ENCODE measurements around the gene CPXM1.
A peak's percentile ranks its signal among the peaks of the same experiment; 100 is the strongest.

CPXM1 gene

DNA sequence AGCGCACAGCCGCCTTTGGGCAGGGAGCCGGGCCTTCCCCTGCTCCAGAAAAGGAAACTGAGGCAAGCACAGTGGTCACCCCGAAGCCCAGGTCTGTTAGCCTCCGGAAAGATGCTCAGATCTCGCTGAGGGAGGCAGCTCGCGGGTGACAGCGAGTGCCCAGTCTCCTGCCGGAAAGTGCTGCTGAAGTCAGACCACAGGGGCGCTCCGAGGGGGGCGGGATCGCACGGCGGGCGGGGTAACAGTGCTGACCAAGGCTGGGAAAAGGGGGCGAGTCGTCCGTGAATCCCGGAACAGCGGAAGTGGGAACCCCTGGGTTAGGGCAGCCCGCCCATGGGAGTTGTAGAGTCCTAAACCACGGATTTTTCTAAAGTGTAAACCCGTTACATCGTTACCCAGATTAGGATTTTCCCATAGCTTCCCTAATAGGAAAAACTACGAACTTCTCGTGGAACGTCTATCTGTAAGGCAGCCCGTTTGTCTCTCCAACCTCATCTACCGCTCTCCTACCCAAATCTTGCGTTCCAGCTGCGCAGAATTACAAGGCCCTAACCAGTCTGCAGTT, 40.6 kb upstream of the CPXM1 start:
- no peaks in the 10 kb centered on the region for H3K9me3 Mint-ChIP-seq
- H3K27ac Mint-ChIP-seq = no peak overlapping the region
- peak; percentile 69 for DNase-seq
- TF ChIP-seq, protein P1, sequence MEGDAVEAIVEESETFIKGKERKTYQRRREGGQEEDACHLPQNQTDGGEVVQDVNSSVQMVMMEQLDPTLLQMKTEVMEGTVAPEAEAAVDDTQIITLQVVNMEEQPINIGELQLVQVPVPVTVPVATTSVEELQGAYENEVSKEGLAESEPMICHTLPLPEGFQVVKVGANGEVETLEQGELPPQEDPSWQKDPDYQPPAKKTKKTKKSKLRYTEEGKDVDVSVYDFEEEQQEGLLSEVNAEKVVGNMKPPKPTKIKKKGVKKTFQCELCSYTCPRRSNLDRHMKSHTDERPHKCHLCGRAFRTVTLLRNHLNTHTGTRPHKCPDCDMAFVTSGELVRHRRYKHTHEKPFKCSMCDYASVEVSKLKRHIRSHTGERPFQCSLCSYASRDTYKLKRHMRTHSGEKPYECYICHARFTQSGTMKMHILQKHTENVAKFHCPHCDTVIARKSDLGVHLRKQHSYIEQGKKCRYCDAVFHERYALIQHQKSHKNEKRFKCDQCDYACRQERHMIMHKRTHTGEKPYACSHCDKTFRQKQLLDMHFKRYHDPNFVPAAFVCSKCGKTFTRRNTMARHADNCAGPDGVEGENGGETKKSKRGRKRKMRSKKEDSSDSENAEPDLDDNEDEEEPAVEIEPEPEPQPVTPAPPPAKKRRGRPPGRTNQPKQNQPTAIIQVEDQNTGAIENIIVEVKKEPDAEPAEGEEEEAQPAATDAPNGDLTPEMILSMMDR (IDR thresholded peaks at IDR 0.05) = no peak
- H3K4me3 Mint-ChIP-seq = peak overlapping the region; percentile 91
- peaks cover 26% of the 10 kb centered on the region for H3K36me3 Mint-ChIP-seq (ENCODE audit: low read depth)
- peaks cover 14% of the 10 kb centered on the region for H3K4me1 Mint-ChIP-seq
- H3K27me3 Mint-ChIP-seq (ENCODE audit: low read depth, poor library complexity) = peaks cover 6% of the 10 kb centered on the region

GRCh38 chr20:2840138-2840966, 39.9 kb upstream of the CPXM1 start, which contains the start of the genes PCED1A and VPS16:
Gene PCED1A (minus strand): TSS chr20:2840655. CDS start chr20:2839912, 743 bp downstream.
Gene VPS16 (plus strand): TSS chr20:2840745. CDS start chr20:2840775, 30 bp downstream.
- Mint-ChIP-seq H3K4me1 (peaks cover 14% of the 10 kb centered on the region), H3K27ac (no peak within 1 kb of the TSS), H3K9me3 (no peaks in the 10 kb centered on the region), H3K27me3 (ENCODE audit: low read depth, poor library complexity) (peaks cover 6% of the 10 kb centered on the region), H3K4me3 (peak within 1 kb of the TSS; percentile 91), H3K36me3 (ENCODE audit: low read depth) (peaks cover 31% of the 10 kb centered on the region)
- DNase-seq = peak; percentile 84
- TF ChIP-seq, protein P1 (IDR thresholded peaks at IDR 0.05) = no peak

DNA sequence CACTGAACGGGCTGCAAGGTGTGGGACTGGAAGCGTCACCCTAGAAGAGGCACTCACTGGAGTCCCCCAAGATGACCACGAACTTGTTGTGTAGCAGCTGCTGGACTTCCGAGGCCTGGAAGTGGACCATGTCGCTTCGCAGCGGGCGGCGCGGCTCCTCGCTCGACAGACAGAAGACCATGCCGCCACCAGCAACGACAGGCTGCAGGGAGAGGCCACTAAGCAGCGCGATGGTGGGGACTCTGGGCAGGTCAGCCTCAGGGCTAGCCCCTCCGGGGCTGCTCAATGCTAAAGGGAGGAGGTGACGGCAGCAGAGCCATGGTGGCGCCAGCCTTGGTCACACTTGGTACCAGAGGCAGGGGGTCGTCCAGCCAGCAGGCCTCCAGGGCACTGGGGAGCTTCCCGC, 39.3 kb upstream of the CPXM1 start:
- peaks cover 6% of the 10 kb centered on the region for H3K27me3 Mint-ChIP-seq (ENCODE audit: low read depth, poor library complexity)
- TF ChIP-seq, protein P1 (IDR thresholded peaks at IDR 0.05) = no peak
- H3K9me3 Mint-ChIP-seq = no peaks in the 10 kb centered on the region
- peak overlapping the region; percentile 83 for H3K4me3 Mint-ChIP-seq
- no peak for DNase-seq
- peaks cover 14% of the 10 kb centered on the region for H3K4me1 Mint-ChIP-seq
- peaks cover 37% of the 10 kb centered on the region for H3K36me3 Mint-ChIP-seq (ENCODE audit: low read depth)
- no peak overlapping the region for H3K27ac Mint-ChIP-seq

DNA sequence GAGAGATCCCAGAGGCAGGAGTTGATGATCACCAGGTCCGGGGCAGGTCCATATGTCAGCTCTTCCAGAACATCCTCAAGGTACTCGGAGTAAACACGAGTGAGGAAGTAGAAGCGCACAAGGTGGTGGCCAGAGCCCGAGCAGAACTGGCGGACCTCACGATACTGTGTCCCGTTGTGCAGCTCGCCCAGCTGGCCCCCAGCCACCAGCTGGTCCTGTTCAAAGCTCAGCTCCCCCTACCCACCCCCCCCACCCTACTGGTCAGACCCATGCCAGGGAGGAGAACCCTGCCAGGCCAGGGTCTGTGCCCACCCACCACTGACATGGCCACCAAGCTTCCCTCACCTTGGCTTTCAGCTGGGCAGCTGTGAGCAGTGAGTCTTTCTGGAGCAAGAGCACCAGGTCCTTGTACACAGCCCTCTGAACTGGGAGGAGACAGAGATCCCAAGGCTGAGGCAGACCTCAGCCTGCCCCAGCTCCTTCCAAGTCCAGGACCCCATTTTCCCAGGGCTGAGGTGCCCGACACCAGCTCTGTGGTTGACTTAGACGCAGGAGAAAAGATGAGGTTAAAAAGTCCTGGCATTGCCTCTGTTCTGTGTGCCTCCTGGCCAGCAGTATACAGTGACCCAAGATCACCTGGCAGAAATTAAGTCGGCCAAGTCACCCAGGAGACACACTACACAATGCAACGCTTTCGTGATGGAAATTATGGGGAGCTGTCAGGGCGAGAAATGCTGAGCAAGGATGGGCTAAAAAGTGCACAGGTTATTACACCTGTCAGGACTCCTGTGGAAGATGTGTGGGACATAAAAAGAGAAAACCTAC, 38.6 kb upstream of the CPXM1 start:
- Mint-ChIP-seq H3K27me3 (ENCODE audit: low read depth, poor library complexity) (peaks cover 6% of the 10 kb centered on the region), H3K4me1 (peaks cover 14% of the 10 kb centered on the region), H3K9me3 (no peaks in the 10 kb centered on the region), H3K36me3 (ENCODE audit: low read depth) (peaks cover 44% of the 10 kb centered on the region), H3K27ac (peak overlapping the region; percentile 6), H3K4me3 (peak overlapping the region; percentile 83)
- TF ChIP-seq, protein P1 (IDR thresholded peaks at IDR 0.05) = no peak
- DNase-seq = no peak

GRCh38 chr20:2838170-2838797, 37.9 kb upstream of the CPXM1 start:
- TF ChIP-seq, protein P1 (IDR thresholded peaks at IDR 0.05) = no peak
- DNase-seq = no peak
- Mint-ChIP-seq H3K27ac (no peak overlapping the region), H3K4me1 (peaks cover 14% of the 10 kb centered on the region), H3K9me3 (no peaks in the 10 kb centered on the region), H3K27me3 (ENCODE audit: low read depth, poor library complexity) (peaks cover 6% of the 10 kb centered on the region), H3K36me3 (ENCODE audit: low read depth) (peaks cover 45% of the 10 kb centered on the region), H3K4me3 (no peak overlapping the region)

Data from nephron progenitor cell (in vitro differentiated cells).